Osteoblast (primary cell): Measurements from ENCODE around the gene C9orf153. TPM values are rescaled to one million over a fixed set of nuclear protein-coding genes. Genes with fewer than 3 reads are reported as not detected.
A peak's percentile ranks its signal among the peaks of the same experiment; 100 is the strongest.

ENCODE experiments used
- DNase-seq: peaks from one replicate; pipeline ENCODE4 v3.0.0; 2011; ENCODE audit warnings: low spot score, mixed read lengths; ENCODE audit not compliant: insufficient read length; ENCODE audit errors: missing footprints
- H2AFZ ChIP-seq: 2 replicates; pipeline ENCODE4 v1.6.0; 2011; ENCODE audit warnings: mild to moderate bottlenecking, low read length
- H3K27ac ChIP-seq: 2 replicates; pipeline ENCODE4 v1.5.1; 2011; ENCODE audit warnings: mild to moderate bottlenecking, low read depth, low read length, moderate library complexity
- H3K27me3 ChIP-seq: 2 replicates; pipeline ENCODE4 v1.6.0; 2012; ENCODE audit warnings: mild to moderate bottlenecking, control low read depth, inconsistent platforms, low read length, moderate library complexity; ENCODE audit not compliant: insufficient read depth
- H3K36me3 ChIP-seq: 2 replicates; pipeline ENCODE4 v1.5.1; 2011; ENCODE audit warnings: mild to moderate bottlenecking, low read length, control low read depth, moderate library complexity; ENCODE audit not compliant: insufficient read depth
- H3K4me1 ChIP-seq: 2 replicates; pipeline ENCODE4 v1.5.1; 2011; ENCODE audit warnings: mild to moderate bottlenecking, low read length, control low read depth, moderate library complexity; ENCODE audit not compliant: insufficient read depth
- H3K4me2 ChIP-seq: 2 replicates; pipeline ENCODE4 v1.6.0; 2011; ENCODE audit warnings: mild to moderate bottlenecking, low read length; ENCODE audit not compliant: insufficient read depth
- H3K4me3 ChIP-seq: fragments of 200-600 bp; sonication (generic); 3 replicates; pipeline ENCODE4 v1.5.1; 2012; ENCODE audit warnings: mild to moderate bottlenecking, low read length, inconsistent platforms; ENCODE audit not compliant: insufficient read depth
- H3K79me2 ChIP-seq: 2 replicates; pipeline ENCODE4 v1.6.0; 2012; ENCODE audit warnings: mild to moderate bottlenecking, low read length, control low read depth, inconsistent platforms; ENCODE audit not compliant: insufficient read depth
- H3K9me3 ChIP-seq: 2 replicates; pipeline ENCODE4 v1.5.1; 2011; ENCODE audit warnings: low read depth, low read length, control low read depth
- H4K20me1 ChIP-seq: 2 replicates; pipeline ENCODE4 v1.6.0; 2012; ENCODE audit warnings: mild to moderate bottlenecking, low read length, control low read depth; ENCODE audit not compliant: insufficient read depth
- total RNA-seq: library from RNA; depleted of rRNA; stranded (reverse); fragments of >200 nt; gene quantifications from 2 replicates; pipeline ENCODE4 v1.2.3, GENCODE V29; 2012
- TF ChIP-seq, protein P1 (sequence below): IDR thresholded peaks from 2 replicates; pipeline ENCODE4 v1.5.1; 2011; ENCODE audit warnings: mild to moderate bottlenecking, low read depth, low read length, moderate library complexity; ENCODE audit errors: extremely low read depth

Gene C9orf153
- total RNA-seq, 1 donor, result under 0.01 TPM

DNA sequence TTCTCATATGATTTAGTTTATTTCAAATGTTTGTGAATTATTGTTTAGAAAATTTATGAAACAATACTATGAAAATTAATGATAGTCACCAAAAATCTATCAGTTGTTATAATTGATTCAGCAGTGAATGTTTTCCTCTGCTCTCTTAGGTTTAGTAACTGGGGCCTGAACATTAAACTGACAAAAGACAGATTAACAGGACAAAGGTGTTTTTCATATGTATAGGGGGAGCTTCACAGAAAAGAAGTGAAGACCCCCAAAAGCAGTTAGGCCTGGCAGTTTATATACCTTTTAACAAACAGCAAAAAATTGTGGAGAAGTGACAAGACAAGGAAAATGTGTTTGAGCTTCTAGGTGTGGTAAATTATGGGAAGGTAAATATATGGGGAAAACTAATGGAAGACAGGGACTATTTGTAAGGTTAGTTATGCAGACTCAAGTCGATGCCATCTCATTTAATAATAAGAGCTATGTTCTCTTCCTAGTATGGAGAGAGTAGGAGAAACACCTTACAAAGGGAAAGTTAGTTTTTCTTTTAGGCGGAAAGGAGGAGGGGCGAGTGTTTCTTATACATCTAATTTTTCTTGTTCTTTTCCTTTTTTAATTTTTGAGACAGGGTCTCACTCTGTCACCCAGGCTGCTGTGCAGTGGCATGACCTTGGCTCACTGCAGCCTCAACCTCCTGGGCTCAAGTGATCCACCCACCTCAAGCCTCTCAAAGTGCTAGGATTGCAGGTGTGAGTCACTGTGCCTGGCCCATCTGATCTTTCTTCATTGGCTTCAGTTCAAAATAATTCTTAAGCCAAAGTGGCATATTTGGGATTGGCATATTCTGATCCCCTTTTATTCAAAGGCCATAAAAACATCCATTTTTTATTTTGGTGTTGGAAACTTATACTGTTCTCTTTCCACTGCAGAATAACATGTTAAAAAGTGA, 77.8 kb downstream of the C9orf153 start:
- Histone ChIP-seq H2AFZ (no peak overlapping the region), H3K27me3 (no peaks in the 10 kb centered on the region), H3K4me1 (peaks cover 4% of the 10 kb centered on the region), H3K36me3 (no peaks in the 10 kb centered on the region), H4K20me1 (no peaks in the 10 kb centered on the region), H3K4me3 (no peak overlapping the region), H3K27ac (no peak overlapping the region), H3K79me2 (no peaks in the 10 kb centered on the region), H3K9me3 (no peaks in the 10 kb centered on the region), H3K4me2 (no peak overlapping the region)
- DNase-seq, result peak; percentile 36
- TF ChIP-seq, protein P1, sequence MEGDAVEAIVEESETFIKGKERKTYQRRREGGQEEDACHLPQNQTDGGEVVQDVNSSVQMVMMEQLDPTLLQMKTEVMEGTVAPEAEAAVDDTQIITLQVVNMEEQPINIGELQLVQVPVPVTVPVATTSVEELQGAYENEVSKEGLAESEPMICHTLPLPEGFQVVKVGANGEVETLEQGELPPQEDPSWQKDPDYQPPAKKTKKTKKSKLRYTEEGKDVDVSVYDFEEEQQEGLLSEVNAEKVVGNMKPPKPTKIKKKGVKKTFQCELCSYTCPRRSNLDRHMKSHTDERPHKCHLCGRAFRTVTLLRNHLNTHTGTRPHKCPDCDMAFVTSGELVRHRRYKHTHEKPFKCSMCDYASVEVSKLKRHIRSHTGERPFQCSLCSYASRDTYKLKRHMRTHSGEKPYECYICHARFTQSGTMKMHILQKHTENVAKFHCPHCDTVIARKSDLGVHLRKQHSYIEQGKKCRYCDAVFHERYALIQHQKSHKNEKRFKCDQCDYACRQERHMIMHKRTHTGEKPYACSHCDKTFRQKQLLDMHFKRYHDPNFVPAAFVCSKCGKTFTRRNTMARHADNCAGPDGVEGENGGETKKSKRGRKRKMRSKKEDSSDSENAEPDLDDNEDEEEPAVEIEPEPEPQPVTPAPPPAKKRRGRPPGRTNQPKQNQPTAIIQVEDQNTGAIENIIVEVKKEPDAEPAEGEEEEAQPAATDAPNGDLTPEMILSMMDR, result no peak

DNA sequence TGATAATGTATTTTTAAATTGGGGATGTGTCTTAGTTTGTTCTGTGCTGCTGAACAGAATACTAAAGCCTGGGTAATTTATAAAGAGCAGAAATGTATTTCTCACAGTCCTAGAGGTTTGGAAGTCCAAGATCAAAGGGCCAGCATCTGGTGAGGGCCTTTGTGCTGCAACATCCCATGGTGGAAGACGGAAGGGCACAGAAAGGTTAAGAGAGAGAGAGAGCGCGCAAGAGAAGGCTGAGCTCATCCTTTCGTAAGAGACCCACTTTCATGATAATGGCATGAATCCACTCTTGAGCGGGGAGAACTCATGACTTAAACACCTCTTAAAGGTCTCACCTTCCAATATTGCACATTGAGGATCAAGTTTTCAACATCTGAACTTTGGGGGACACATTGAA, 81.0 kb downstream of the C9orf153 start:
- Histone ChIP-seq H3K4me1 (no peaks in the 10 kb centered on the region), H3K9me3 (no peaks in the 10 kb centered on the region), H3K4me2 (no peak overlapping the region), H3K27me3 (no peaks in the 10 kb centered on the region), H3K27ac (no peak overlapping the region), H3K79me2 (no peaks in the 10 kb centered on the region), H3K36me3 (no peaks in the 10 kb centered on the region), H3K4me3 (no peak overlapping the region), H2AFZ (no peak overlapping the region), H4K20me1 (no peaks in the 10 kb centered on the region)
- TF ChIP-seq, protein P1, result no peak
- DNase-seq, result no peak

DNA sequence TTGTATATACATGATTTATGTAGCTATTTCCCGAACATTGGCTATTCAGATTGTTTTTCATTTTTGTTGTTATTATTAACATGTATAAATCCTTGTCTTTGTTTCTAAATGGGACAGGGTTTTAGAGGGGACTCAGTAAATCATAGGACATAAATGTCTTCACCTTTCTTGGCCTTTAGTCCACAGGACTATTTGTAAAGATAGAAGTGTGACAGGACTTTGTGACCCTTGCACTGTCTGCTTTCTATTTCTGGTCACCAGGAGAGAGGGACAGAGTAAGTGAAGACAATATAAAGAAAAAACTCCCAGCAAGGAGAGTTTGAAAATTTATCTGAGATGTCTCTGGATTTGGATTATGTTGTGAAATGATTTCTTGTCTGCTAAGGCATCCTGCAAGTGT, 81.5 kb downstream of the C9orf153 start:
- Histone ChIP-seq H3K79me2 (no peaks in the 10 kb centered on the region), H3K4me3 (no peak overlapping the region), H4K20me1 (no peaks in the 10 kb centered on the region), H3K27ac (no peak overlapping the region), H3K4me2 (no peak overlapping the region), H2AFZ (no peak overlapping the region), H3K4me1 (no peaks in the 10 kb centered on the region), H3K9me3 (no peaks in the 10 kb centered on the region), H3K36me3 (no peaks in the 10 kb centered on the region), H3K27me3 (no peaks in the 10 kb centered on the region)
- TF ChIP-seq, protein P1, result no peak
- no peak for DNase-seq

DNA sequence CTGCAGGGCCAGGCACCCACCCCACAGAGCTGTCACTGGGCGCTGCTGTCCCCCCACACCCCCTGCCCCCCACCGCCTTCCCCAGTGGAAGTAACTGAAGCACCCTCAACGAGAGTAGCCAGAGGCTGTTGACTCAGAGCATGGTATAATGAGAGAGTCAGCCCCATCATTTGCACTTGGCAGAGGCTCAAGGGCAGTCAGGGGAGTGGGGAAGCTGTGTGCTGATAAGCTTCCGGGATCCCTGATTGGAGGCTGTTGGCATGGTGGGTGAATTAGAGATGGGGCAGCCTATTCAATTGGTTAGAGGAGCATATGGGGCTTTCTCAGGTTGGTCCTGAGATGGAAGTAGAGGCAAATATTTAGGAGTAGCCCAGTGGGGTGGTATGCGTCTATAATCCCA, 83.0 kb downstream of the C9orf153 start:
- DNase-seq, result peak; percentile 31
- no peaks in the 10 kb centered on the region for H3K36me3 ChIP-seq
- TF ChIP-seq, protein P1, result no peak
- no peak overlapping the region for H3K4me3 ChIP-seq
- H2AFZ ChIP-seq, result no peak overlapping the region
- H4K20me1 ChIP-seq, result no peaks in the 10 kb centered on the region
- H3K27ac ChIP-seq, result no peak overlapping the region
- H3K27me3 ChIP-seq, result no peaks in the 10 kb centered on the region
- no peaks in the 10 kb centered on the region for H3K79me2 ChIP-seq
- no peaks in the 10 kb centered on the region for H3K9me3 ChIP-seq
- H3K4me2 ChIP-seq, result no peak overlapping the region
- no peaks in the 10 kb centered on the region for H3K4me1 ChIP-seq
